CD4-positive, alpha-beta T cell treated with Interleukin-4 for 4 hours (primary cell): Measurements from ENCODE around the gene LCOR.
"Not testable (repeated sequence)": the region's sequence is repeated elsewhere in the genome, so short reads cannot be mapped to it uniquely, and the experiment has no call there.

Experiments
- DNase-seq: peaks from one replicate; pipeline ENCODE4 v3.0.0-alpha.2; 2020

LCOR gene

DNA sequence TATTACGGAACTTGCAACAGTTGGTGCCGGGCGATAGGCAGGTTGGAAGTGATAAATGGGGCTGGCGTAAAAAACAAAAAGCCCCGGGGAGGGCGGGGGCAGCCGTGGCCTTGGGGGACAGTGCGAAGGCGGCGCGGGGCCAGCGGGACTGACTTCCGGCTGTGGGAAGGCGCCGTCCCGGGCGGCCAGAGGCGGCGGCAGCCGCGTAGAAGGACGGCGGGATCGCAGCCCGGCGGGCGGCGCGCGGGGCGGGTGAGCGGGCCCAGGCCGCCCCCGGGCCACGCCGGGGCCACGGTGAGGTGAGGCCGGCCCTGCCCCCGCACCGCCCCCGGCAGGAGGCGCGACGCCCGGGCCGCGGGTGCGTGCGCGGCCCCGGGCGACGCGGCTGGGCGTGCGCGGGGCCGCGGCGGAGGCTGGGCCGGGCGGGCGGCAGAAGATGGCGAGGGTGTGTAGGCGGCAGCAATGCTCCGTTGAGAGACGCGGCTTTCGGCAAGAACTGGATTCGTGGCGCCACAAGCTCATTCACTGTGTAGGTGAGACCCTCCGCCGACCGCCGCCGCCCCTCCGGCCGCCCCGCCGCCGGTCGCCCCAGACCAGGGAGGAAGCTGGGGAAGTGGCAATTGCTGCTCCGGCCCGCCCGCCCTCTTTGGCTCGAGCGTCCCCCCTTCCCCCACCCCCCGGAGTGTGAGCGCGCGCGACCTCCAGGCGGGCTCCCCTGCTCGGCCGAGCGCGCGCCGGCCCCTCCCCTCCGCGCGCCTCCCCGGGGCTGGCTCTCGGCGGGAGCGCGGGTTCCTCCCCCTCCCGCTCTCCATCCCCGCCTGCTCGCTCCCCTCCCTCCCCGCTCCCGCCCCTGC is at the start of gene LCOR:
Gene LCOR, plus strand, starts transcription at position 432 of the 854 bp plus-strand sequence. CDS start 116,760 bp downstream, outside the sequence.
- DNase-seq, result peak; percentile 81

DNA sequence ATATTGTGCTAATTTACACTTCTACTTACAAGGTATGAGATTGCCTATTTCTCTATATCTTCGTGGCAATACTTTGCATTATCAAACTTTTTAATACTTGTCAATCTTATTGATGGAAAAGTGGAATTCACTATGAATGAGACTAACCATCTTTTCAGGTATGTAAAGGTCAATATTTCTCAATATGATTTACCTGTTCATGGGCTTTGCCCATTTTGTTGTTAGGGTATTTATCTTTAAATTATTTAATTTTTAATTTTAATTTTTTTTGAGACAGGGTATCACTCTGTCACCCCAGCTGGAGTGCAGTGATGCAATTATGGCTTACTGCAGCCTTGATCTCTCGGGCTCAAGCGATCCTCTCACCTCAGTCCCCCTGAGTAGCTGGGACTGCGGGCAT is 47.8 kb upstream of the LCOR start:
- DNase-seq, result no peak

DNA sequence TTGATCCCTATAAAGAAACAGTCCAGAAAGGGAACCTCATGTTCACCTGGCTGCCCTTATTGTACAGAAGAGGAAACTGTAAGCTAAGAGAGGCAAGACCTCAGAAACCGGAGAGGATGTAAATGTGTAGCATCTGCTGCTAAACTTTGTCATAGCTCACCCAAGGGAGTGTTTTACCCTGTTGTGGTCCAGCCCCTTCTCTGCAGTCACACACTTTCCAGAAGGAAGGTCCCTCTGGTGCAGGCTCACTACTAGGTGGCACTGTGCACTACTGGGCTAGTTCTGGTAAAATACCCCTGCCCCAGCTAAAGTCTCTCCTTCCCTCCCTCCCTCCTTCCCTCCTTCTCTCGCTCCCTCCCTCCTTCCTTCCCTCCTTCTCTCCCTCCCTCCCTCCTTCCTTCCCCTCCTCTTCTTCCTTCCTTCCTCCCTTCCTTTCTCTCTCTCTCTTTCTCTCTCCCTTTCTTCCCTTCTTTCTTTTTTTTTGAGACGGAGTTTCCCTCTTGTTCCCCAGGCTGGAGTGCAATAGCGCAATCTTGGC is 42.5 kb upstream of the LCOR start:
- DNase-seq, result no peak

DNA sequence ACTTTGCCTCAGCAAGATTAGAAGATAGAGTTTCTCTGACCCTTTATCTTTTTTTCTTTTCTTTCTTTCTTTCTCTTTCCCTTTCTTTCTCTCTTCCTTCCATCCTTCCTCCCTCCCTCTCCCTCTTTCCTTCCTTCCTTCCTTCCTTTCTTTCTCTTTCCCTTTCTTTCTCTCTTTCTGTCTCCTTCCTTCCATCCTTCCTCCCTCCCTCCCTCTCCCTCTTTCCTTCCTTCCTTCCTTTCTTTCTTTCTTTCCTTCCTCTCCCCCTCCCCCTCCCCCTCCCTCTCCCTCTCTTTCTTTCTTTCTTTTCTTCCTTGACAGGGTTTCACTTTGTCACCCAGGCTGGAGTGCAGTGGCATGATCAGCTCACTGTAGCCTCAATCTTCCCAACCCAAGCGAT is 40.2 kb upstream of the LCOR start:
- DNase-seq, result no peak

DNA sequence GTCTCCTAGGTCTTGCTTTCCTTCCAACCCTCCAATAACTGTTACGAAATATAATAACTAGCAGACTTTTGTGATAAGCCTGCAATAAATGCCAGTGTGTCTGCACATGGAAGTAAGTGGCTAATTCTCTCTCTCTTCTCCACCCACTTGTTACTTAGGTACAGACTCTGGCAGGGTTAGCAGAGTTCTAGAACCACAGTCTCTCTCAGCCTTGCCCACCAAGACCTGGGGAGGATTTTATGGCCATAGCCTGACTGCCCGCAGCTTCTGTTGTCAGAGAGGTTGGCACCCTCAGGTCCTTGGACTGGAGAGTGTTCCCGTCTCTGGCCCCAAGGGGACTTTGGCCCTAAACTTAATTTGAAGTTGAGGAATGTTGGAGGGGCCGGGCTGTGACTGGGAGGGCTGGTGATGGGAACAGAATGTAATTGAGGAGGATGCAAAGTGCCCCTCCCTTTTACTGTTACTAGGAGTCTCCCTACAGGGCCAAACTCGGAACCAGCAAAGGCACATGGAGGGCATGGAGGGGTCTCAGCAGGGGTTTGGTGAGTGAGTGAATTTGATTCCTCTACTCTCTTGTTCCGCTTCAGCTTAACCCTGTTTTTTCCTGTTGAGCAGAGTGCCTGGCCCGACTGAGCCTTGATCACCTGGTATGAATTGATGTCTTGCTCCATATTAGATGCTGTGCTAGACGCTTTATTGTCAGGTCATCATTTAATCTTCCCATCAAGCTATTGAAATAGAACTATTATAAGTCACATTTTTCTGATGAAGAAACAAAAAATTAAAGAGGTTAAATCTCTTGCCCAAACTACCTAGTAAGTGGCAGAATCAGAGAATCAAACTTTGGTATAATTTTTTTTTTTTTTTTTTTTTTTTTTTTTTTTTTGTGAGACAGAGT is 37.0 kb upstream of the LCOR start:
- no peak for DNase-seq

DNA sequence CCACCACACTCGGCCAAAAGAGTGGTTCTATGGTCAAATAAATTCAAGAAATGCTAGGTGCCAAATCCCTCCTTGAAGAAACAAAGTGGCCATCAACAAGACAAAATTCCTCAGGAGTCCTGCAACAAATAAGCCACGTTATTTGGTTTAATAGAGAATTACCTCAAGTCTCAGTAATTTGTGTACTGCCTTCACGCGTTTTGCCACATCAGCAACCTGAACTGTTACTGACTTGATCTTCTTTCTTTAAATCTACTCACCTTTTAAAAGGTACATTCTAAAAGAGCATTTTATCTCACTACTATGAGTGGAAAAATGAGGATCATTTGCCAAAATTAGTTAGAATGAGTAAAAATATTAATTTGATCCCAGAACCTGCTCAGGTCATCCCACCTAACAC is 34.6 kb upstream of the LCOR start:
- no peak for DNase-seq

DNA sequence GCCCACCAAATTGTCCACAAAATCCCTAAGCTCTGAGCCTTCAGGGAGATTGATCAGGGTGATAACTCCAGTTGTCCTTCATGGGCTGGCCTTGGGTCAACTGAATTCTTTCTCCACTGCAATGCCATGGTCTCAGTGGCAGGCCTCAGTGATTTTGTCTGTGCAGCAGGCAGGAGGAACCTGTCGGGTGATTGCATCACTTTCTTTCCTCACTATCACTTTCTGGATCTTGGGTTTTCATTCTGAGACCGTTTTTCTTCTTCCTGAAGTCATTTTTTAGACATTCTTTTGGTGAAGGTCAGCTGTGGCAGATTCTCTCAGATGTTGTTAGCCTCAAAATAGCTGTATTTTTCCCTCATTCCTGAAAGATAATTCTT is 28.8 kb upstream of the LCOR start:
- DNase-seq, result no peak

DNA sequence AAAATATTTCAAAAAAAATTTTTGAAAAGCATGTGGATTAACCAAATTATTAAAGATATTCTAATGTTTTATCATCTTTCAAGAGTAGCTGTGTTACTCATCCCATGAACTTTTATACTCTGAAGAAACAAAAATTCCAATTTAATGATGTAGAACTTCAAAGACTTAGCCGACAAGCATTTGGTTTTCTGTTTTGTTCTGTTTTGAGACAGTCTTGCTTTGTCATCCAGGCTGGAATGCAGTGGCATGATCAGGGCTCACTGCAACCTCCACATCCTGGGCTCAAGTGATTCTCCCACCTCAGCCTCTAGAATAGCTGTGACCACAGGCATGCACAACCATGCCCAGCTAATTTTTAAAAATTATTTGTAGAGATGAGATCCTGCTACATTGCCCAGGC is 17.8 kb upstream of the LCOR start:
- no peak for DNase-seq

DNA sequence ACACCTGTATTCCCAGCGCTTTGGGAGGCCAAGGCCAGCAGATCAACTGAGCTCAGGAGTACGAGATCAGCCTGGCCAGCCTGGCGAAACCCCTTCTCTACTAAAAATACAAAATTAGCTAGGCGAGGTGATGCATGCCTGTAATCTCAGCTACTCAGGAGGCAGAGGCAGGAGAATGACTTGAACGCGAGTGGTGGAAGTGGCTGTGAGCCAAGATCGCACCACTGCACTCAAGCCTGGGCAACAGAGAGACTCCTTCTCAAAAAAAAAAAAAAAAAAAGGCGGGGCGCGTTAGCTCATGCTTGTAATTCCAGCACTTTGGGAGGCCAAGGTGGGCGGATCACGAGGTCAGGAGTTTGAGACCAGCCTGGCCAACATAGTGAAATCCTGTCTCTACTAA is 13.1 kb upstream of the LCOR start:
- not testable (repeated sequence) for DNase-seq

DNA sequence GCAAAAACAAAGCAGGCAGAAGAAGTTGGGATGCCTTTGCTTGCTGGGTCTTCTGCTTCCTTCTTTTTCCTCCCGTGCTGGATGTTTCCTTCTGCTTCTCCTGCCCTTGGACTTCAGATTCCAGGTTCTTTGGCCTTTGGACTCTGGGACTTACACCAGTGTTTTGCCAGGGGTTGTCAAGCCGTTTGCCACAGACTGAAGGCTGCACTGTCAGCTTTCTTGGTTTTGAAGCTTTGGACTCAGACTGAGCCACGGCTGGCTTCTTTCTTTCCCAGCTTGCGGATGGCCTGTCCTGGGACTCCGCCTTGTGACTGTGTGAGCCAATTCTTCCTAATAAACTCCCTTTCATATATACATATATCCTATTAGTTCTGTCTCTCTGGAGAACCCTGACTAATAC is 11.3 kb upstream of the LCOR start:
- no peak for DNase-seq

DNA sequence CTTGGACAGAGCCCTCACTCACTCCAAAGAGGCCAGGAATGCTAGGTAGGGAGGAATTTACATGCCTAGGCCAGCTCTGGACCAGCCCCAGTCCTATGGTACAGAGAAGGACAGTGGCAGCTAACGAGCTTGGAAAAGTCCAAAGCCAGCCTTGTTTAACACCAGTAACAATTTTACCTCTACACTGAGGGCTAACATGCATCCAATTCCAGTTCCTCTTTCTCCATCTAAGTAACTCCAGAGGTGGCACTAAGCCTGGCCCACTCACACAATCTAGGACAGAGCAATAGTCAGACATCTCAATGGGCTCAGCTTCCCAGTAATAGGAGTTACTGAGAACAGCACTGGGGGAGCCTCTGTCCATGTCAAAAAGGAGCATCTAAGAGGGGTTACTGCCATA is 5.7 kb upstream of the LCOR start:
- DNase-seq, result no peak

DNA sequence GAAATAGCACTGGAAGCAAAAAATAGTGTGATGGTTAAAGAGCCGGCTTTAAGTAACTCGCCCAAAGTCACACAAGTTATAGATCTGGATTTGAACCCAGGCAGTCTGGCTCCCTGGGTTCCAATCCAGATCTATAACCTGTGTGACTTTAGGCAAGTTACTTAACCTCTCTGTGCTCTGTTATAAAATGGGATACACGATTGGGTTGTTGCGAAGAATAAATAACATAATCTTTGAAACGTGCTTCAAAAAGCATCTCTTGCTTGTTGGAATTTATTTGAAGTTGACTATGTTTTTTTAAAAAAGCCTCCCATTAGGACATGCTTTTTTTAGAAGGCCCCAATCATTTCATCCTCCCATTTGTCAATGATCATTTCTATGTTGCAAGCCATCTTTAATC is 3.5 kb upstream of the LCOR start:
- no peak for DNase-seq

DNA sequence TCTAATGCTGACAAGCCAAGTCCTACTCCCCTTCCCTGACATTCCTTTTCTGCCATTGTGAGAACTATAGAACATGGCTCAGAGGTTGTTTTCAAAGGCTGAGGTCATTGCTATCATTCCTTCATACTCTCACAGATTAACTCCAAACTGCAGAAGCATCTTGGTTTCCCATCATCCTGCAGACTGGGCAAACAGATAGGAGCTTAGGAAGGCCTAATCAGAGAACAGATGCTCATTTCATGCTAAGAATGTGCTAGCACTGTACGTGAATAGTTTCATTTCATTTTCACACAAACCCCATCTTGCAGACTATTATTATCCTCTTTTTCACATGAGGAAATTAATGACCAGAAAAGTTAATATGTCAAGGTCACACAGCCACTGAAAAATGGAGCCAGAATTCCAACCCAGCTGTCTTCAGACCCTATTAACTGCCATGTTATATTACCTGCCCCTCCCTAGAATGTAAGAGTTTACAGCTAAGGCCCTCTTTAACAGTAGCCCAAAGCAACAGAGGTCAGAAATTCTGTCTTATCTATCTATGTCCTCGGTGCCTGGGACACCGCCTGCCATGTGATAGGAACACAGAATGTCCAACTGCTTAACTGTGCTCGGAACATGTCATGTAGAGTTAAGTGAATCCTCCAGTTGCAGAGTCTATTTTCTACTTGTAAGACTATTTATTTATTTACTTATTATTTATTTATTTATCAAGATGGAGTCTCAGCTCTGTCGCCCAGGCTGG is 2.9 kb upstream of the LCOR start:
- no peak for DNase-seq

DNA sequence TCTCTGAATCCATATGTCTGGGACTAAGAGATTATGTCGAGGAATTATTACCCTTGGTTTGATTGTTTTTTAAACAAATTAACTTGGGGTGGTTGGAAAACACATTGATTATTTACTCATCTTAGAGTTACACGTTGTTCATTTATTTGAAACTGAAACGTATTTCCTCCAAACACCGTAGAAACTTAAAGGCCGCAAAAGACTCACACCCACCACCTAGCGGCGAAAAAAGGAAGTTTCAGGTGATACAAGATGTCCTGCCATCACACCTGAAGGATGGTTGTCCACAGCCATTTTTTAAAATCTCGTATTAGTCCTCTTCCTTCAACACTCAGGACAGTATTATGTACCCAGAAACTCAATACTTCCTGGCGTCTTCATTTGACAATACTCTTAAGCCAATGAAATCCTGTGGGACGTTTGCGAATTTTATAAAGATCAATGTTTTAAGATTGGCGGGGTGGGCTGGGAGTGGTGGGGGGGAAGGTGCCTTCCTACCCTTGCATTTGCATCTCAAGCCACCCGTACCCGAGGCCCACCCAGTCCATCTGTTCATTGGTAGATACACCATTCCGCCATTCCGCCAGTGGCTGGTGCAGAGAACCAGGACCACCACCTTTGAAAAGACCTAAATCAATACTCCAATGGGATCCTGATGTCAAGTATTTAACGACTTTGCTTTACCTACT is 1.4 kb upstream of the LCOR start:
- peak; percentile 86 for DNase-seq

DNA sequence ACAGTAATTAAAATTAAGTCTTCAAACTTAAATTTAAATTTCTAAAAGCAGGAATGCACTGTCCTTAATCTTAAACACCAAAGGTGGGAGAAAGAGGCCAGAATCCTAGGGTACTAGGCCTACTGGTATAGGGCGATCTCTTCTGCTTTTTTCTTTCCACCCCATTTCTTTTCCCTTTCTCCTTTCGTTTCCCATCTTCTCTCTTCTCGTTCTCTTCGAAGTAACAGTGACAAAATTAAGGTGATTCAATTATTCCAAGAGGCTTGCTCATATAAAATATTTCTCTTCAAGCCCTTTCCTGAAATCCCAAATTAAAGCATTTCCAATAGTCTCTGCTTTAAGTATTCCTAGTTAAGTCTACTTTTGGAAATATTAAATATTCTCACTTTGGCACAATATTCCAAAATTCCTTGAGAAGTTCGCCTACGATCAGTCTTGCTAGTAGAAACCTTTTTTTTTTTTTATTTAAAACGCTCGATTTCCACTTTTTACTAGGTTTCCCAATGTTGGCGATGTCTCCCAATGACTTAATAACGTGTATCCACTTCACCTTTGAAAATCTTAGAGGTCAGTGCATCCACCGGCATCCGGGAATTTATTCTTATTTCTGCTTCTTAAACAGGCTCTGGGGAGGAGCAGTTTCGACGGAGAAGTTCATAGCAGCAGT is 765 bp upstream of the LCOR start:
- no peak for DNase-seq

DNA sequence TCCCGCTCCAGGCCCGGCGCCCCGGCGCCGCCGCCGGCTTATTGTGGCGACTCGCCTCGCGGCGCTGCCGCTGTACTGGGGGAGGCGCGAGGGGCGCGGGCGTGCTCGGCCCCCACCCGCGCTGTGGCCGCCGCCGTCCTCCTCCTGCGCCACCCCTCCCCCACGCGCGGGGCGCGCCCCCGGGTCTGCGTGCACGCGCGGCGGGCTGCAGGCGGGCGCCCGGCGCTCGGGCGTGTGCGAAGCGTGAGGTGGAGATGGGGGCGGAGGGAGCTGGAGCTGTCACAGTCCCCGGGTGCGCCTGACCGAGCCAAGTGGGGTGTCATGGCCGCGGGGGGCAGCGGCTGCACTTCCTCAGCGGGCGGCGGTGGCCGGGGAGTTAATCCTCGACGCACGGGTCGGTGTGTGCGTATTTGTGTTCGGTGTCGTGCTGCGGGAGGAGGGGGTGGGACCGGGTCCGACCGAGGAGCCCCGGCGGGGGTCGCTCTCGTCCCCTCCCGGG is 672 bp downstream of the LCOR start:
- peak; percentile 84 for DNase-seq

DNA sequence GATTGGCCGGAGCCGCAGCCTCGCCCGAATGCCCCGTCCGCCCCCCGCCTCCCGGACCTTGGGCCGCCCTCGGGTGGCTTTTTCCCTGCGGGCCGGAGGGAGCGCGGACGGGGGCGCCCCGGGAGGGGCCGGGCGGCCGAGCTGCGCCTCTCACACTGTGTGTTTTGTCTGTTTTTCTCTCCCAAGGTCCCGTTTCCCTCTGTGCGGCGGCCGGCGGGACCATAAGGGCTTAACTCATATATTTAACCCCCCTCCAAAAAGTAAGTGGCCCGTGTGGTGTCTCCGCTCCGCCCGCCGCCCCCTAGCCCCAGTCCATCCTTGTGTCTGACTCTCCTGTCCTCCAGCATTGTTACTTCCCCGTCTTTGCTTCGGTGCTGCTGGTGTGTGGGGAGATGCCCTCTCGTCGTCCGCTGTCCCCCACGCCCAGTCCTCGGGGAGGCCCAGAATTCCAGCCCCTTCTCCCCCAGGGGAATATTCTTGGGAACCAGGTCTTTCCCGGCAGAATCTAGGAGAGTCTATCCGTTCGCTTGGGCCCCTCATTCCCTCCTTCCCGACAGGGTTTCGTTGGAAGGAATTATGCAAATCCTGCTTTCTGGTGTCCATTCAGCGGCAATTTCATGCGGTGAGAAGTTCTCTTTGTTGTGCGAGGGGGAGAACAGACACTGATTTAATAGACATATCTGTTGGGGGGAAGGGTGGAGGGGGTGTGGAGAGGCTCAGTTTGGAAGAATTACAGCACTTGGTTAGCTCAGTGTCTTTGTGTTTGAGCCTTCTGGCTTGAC is 1.3 kb downstream of the LCOR start:
- DNase-seq, result no peak

DNA sequence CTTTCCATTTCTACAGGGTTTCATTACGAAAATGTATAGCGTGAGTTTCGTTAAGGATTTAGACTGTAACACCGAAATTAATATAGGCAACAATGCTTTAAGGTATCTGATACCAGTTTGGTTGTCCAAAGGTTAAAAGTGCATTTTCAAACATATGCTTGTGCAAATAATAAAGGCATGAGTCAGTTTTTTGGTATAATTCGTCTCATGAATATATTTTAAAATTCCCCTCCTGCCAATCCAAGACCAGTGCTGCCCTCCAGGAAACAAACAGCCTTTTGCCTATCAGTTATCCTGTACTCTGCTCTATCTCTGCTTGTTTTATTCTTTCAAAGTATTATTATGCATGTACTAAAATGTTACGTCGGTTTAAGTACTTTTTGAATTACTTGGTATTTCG is 2.0 kb downstream of the LCOR start:
- no peak for DNase-seq

DNA sequence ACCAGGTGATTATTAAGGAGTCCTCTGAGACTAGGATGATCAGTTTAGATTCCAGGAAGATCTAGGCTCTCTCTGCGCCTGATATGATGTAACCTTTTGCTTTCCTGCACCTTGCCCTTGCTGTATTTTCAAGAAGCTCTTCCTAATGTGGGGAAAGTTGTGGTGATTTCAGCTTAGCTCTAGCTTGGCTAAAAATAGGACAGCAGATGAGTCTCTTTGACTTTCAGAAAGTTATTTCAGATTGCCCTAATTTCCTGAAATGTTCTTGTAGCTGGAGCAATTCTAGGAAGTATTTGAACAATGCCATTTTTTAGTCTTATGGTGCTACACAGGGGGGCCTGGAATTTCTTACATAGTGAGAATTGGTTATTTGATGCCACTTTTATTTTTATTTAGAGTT is 3.8 kb downstream of the LCOR start:
- no peak for DNase-seq

DNA sequence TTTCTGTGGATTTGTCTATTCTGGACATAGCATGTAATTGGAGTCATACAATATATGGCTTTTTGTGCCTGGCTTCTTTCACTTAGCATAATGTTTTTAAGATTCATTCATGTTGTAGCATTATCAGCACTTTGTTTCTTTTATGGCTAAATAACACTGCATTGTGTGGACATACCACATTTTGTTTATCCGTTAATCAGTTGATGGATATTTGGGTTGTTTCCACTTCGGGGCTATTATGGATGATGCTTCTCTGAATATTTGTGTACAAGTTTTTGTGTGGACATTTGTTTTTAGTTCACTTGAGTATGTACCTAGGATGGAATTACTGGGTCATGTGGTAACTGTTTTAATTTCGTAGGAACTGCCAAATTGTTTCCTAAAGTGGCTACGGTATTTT is 6.4 kb downstream of the LCOR start:
- no peak for DNase-seq
